ENCODE data around the gene LGALS7. TPM values are rescaled to one million over a fixed set of nuclear protein-coding genes. Genes with fewer than 3 reads are reported as not detected.
"Not testable (repeated sequence)": the region's sequence is repeated elsewhere in the genome, so short reads cannot be mapped to it uniquely, and the experiment has no call there.

LGALS7 gene
- total and polyA plus RNA-seq, 2 experiments from 2014 or later, result not detected

DNA sequence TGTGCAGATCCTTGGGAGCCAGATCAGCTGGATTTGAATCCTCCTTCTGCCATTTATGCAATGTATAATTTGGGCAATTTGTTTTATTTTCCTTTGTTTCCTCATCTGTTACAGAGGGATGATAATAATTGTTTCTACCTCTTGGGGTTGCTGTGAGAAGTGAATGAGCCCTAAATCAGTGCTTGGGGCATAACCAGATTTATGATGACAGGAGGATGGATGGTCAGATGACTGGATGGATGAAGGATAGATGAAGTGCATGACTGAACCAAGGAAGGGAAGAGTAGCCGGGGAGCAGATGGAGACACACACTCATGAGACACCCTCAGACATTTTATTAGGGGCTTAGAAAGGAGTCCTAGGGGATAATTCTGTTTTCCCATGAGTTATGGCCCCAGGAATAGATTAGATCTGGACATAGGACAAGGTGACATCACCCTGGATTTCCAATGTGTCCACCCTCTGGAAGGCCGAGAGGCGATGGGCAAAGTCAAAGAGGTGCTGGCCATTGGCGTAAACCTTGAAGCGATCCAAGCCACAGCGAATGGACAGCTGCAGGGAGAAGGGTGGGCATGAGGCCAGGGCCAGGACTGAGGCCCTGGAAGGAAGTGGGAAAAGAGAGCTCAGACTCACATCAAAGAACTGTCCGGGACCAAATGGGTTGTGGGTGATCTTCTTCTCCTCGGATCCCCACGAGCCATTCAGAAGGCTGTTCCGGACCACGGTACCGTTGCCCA lies 28.2 kb upstream of the LGALS7 start:
- Histone ChIP-seq H3K4me1 (ENCODE audit: low read depth) (no peaks in the 10 kb centered on the region), H3K36me3 (no peaks in the 10 kb centered on the region), H3K27ac (no peak overlapping the region), H3K9me3 (ENCODE audit: low read depth) (no peaks in the 10 kb centered on the region), H3K4me3 (no peak overlapping the region), H3K27me3 (no peaks in the 10 kb centered on the region)
- TF ChIP-seq CTCF (IDR thresholded peaks at IDR 0.05; ENCODE audit: low read depth, low read length), result no peak
- DNase-seq (ENCODE audit: low read depth in 1 of 2, low spot score in 1 of 2), result no peak

GRCh38 chr19:38800577-38801347 lies 27.4 kb upstream of the LGALS7 start:
- H3K27ac ChIP-seq, result no peak overlapping the region
- DNase-seq (ENCODE audit: low read depth in 1 of 2, low spot score in 1 of 2), result no peak

GRCh38 chr19:38799104-38799503 lies 25.8 kb upstream of the LGALS7 start:
- no peaks in the 10 kb centered on the region for H3K4me1 ChIP-seq (ENCODE audit: low read depth)
- H3K4me3 ChIP-seq, result no peak overlapping the region
- TF ChIP-seq CTCF (IDR thresholded peaks at IDR 0.05; ENCODE audit: low read depth, low read length), result no peak
- DNase-seq (ENCODE audit: low read depth in 1 of 2, low spot score in 1 of 2), result no peak
- no peaks in the 10 kb centered on the region for H3K9me3 ChIP-seq (ENCODE audit: low read depth)
- H3K36me3 ChIP-seq, result no peaks in the 10 kb centered on the region
- H3K27me3 ChIP-seq, result no peaks in the 10 kb centered on the region
- no peak overlapping the region for H3K27ac ChIP-seq

More at GRCh38 chr19:38800577-38801347, 27.4 kb upstream of the LGALS7 start:
- H3K4me1 ChIP-seq (ENCODE audit: low read depth), result no peaks in the 10 kb centered on the region
- no peak overlapping the region for H3K4me3 ChIP-seq
- no peak for TF ChIP-seq CTCF (IDR thresholded peaks at IDR 0.05; ENCODE audit: low read depth, low read length)
- no peaks in the 10 kb centered on the region for H3K27me3 ChIP-seq
- H3K9me3 ChIP-seq (ENCODE audit: low read depth), result no peaks in the 10 kb centered on the region
- H3K36me3 ChIP-seq, result no peaks in the 10 kb centered on the region

- not testable (repeated sequence) for H3K27me3 ChIP-seq; H3K36me3 ChIP-seq; H3K27ac ChIP-seq; DNase-seq (ENCODE audit: low read depth in 1 of 2, low spot score in 1 of 2); H3K4me1 ChIP-seq (ENCODE audit: low read depth); H3K4me3 ChIP-seq; H3K9me3 ChIP-seq (ENCODE audit: low read depth)
Measured at GRCh38 chr19:38797781-38798180, 24.5 kb upstream of the LGALS7 start.

GRCh38 chr19:38796154-38796553 lies 22.8 kb upstream of the LGALS7 start:
- Histone ChIP-seq H3K27me3 (no peaks in the 10 kb centered on the region), H3K4me1 (ENCODE audit: low read depth) (no peaks in the 10 kb centered on the region), H3K4me3 (no peak overlapping the region), H3K27ac (no peak overlapping the region), H3K9me3 (ENCODE audit: low read depth) (no peaks in the 10 kb centered on the region), H3K36me3 (no peaks in the 10 kb centered on the region)
- DNase-seq (ENCODE audit: low read depth in 1 of 2, low spot score in 1 of 2), result no peak
- TF ChIP-seq CTCF (IDR thresholded peaks at IDR 0.05; ENCODE audit: low read depth, low read length), result no peak

DNA sequence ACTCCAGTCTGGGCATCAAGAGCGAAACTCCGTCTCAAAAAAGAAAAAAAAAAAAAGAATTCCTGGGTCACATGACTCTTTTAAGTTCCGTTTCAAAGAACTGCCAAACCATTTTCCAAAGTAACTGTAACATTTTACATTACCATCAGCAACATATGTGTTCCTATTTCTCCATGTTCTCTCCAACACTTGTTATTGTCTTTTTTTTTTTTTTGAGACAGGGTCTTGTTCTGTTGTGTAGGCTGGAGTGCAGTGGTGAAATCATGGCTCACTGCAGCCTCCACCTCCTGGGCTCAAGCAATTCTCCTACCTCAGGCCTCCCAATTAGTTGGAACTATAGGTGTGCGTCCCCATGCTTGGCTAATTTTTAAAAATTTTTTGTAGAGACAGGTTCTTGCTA lies 22.2 kb upstream of the LGALS7 start:
- Histone ChIP-seq H3K27me3 (no peaks in the 10 kb centered on the region), H3K36me3 (no peaks in the 10 kb centered on the region), H3K4me3 (no peak overlapping the region), H3K27ac (no peak overlapping the region), H3K4me1 (ENCODE audit: low read depth) (no peaks in the 10 kb centered on the region), H3K9me3 (ENCODE audit: low read depth) (no peaks in the 10 kb centered on the region)
- TF ChIP-seq CTCF (IDR thresholded peaks at IDR 0.05; ENCODE audit: low read depth, low read length), result no peak
- no peak for DNase-seq (ENCODE audit: low read depth in 1 of 2, low spot score in 1 of 2)
